Sciatic nerve (tissue), 2 donors: ENCODE results near the gene DYNLT4. TPM values are rescaled to one million over a fixed set of nuclear protein-coding genes. Genes with fewer than 3 reads are reported as not detected.
"Not testable (repeated sequence)": the region's sequence is repeated elsewhere in the genome, so short reads cannot be mapped to it uniquely, and the experiment has no call there.

ENCODE experiments used
- ATAC-seq: fragments of 200-7000 bp; cut with Tn5 transposase; one replicate; pipeline ENCODE4 v1.9.1; 2020; ENCODE audit warnings: mild to moderate bottlenecking, moderate library complexity
- DNase-seq: peaks from one replicate; pipeline ENCODE4 v3.0.0-alpha.2; 2020; ENCODE audit warnings: low spot score
- intact Hi-C: fragments of 100-400 bp; cut with DNase I; formaldehyde crosslinking; loops from one replicate; pipeline ENCODE4 v1.14.2; 2022
- total RNA-seq: library from RNA; stranded (reverse); fragmentation: NEBNext Ultra II Directional; extraction: Animal tissue kit (Norgen Biotek cat#: 25700); gene quantifications from one replicate; pipeline ENCODE4 v1.2.1, GENCODE V29; 2021
- donor health status: DM: no; HTN: no; CAD: no.
- donor health status: DM: no; HTN: no; CAD: no.

DYNLT4 gene
- total RNA-seq, 1 donor from 2014 or later, result 0.49 TPM

DNA sequence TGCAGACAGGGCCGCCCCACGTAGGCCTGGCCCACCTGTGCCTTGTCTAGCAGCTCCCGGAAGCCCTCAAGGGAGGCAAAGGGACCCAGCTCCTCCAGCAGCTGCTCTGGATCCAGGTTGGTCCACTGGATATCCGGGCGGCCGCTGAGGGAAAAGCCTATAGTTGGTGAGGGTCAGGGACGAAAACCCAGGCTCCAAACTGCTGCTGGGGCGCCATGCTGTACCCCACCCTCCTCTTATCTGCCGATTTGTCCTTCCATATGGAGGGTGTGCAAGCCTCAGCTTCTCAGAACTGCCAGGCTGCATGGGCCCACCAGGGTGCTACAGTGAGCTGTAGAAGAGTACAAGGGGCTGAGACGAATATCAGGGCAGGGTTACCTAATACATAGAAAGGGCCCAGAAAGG is 23.8 kb upstream of the DYNLT4 start:
- intact Hi-C loops, result loop anchor here (10.0 kb wide), 1 partner anchor 46 kb away; the partner anchor contains the start of gene BEST4
- ATAC-seq, result no peak
- DNase-seq, result no peak

- ATAC-seq, result no peak
- intact Hi-C loops, result loop anchor here (10.0 kb wide), 1 partner anchor 45 kb away; the partner anchor contains the start of gene BEST4
- DNase-seq, result no peak
These were observed 22.6 kb upstream of the DYNLT4 start for GRCh38 chr1:44829506-44830384.

- ATAC-seq, result no peak
- DNase-seq, result no peak
- intact Hi-C loops, result no loop called here
These were observed 21.8 kb upstream of the DYNLT4 start for GRCh38 chr1:44828841-44829440.

- intact Hi-C loops, result no loop called here
- no peak for DNase-seq
- ATAC-seq, result no peak
These were observed 21.0 kb upstream of the DYNLT4 start for GRCh38 chr1:44828003-44828651.

DNA sequence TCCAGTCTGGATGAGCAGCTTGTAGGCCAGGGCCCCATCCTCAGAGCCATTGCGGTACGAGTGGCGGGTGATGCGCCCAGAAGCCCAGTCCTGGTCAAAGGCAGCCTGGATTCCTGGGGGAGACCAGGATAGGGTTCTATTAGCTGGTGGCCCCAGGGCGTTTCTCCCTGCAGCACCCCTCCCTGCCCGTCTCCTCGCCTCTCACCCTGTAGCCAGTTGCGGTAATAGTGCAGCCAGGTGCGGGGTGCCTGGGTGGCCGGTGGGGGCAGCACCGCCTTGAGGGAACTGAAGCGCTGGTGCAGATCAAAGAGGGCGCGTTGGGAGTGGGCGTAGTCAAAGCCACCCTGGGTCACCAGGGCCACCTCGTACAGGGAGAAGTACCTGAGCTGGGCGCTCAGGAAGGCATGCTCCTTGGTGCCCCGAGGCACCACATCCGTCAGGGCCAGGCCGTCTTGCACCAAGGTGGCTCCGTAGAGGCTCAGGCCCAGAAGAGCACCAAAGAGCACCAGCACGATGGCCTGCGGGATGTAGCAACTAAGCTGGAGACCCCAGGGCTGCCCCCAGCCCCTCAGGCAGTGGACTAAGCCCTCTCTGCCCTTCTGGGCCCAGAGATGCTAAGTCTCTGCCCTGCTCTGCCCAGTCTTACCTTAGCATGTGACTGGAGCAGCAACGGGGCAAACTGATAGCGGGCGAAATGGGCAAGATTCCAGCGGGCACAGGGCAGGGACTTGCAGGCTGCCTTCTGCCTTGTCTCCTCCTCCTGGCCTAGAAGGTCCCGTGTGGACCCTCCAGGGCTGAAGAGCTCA is 20.2 kb upstream of the DYNLT4 start:
- intact Hi-C loops, result no loop called here
- peak; percentile 9 for ATAC-seq
- no peak for DNase-seq

DNA sequence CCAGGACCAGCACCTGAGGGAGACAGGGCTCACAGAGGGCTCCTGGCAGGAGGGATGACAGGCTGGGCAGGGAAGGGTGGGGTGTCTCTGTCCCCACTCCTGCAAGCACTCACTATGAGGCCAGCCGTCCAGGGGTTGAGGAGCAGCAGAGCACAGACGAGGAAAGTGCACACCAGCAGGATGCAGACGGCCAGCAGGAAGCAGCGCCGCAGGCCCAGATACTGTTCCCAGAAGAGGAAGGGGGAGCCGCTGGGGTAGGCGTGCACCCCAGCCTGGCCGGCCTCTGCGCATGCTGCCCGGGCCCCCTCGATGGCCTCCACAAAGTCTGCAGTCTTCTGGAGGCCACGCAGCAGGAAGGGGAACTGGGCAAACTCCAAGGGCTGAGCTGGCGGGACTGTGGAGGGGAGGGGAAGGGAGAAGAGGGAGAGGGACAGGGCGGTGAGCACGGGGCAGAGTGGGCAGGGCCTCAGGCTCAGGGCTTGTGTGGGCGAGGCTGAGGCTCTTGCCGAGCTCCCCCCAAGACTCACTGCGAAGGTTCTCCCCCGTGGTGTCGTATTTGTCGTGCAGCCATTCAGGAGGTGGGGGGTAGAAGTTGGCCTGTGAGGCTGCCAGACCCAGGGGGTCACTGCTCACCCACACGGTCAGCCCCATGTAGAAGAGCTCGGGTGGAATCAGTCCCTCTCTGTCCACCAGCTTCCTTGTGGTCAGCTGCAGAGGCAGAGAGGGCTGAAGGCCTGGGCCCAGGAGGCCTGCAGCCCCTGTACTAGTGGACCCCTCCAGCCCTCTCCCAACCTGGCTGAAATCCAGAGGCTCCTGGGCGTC is 19.4 kb upstream of the DYNLT4 start:
- ATAC-seq (peak; percentile 88), DNase-seq (peak; percentile 86)

GRCh38 chr1:44824392-44824791 is 17.2 kb upstream of the DYNLT4 start:
- DNase-seq, ATAC-seq, intact Hi-C loops: not testable (repeated sequence)

More for the DNA sequence above, 19.4 kb upstream of the DYNLT4 start:
- intact Hi-C loops, result no loop called here

GRCh38 chr1:44822981-44823451 is 15.9 kb upstream of the DYNLT4 start:
- intact Hi-C loops, result no loop called here
- ATAC-seq, result no peak

GRCh38 chr1:44822131-44822701 is 15.1 kb upstream of the DYNLT4 start:
- no peak for DNase-seq
- ATAC-seq, result no peak
- intact Hi-C loops, result no loop called here

More at GRCh38 chr1:44822981-44823451, 15.9 kb upstream of the DYNLT4 start:
- DNase-seq, result no peak

GRCh38 chr1:44821240-44821715 is 14.1 kb upstream of the DYNLT4 start:
- ATAC-seq, result no peak
- no peak for DNase-seq
- intact Hi-C loops, result no loop called here

DNA sequence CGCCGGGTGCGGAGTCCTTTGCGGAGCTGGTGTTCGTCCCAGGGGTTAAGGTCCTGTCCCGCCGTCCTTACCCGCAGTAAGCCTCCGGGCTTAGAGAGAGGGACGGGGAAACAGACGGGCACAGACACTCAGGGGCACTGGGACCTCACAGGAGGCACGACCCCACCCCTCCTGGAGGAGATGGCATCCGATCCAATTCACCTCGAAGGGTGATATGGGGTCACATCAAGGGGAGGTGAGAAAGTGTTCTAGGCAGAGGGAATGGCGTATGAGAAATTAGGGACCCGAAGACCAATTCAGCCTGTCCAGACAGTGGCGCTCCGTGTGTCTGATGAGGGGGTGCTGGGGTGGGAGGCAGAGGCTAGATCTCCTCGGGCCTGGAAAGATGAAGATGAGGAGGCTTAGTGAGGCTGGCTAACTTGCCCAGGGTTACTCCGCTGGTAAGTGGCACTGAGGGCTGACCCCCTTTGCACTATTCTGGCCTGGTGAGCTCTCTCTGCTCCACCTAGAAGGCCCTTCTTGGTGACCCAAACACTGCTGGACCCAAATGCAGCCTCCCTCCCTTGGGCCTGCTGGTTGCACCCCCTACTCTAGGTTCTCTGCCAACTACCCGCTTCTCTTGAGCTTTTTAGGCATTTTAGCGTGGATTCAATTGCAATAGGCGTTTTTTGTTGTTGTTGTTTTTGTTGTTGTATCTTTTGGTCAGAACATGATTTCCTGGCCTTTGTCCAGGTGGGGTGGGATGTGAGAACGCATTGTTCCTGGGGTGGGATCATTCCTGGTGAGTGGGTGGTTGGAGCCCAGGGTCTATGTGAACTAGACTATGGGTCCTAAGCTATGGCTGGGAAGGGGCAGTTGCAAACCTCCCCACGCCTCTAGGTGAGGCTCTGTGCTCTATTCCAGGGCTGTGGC is 13.4 kb upstream of the DYNLT4 start:
- ATAC-seq (peak; percentile 27), DNase-seq (peak; percentile 62)
- intact Hi-C loops, result no loop called here

DNA sequence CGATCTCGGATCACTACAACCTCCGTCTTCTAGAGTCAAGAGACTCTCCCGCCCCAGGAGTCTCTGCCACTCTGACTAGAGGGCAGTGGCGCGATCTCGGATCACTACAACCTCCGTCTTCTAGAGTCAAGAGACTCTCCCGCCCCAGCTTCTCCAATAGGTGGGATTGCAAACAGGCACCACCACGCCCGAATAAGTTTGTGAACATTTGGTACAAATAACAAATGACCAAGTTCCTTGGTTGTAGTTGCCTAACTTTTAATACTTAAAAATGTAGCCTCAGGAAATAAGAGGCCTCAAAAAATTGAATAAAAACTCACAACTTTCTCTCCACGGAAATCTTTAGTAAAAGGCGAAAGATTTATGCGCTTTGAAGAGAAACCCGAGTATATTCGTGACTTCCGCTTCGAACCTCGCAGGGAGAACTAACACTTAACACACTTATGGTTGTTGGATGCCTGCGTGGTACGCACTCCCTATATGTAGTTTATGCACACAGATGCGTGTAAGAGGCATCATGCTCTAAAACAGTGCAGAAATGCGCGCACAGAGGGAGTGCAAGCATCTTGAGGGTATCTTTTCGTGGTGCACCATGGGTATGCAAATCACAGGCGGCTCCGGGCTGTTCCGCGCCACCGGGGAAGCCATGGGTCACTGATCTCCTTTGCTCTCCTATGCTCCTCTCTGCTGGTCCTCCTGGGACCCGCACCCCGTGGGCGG is 12.6 kb upstream of the DYNLT4 start:
- peak; percentile 89 for ATAC-seq
- DNase-seq, result peak; percentile 84
- intact Hi-C loops, result no loop called here

GRCh38 chr1:44819196-44819607 is 12.1 kb upstream of the DYNLT4 start:
- DNase-seq (no peak), ATAC-seq (peak; percentile 2)

GRCh38 chr1:44817771-44818495 is 10.8 kb upstream of the DYNLT4 start:
- ATAC-seq, result no peak
- DNase-seq, result peak; percentile 30
- intact Hi-C loops, result no loop called here

More at GRCh38 chr1:44819196-44819607, 12.1 kb upstream of the DYNLT4 start:
- intact Hi-C loops, result no loop called here

GRCh38 chr1:44817307-44817706 is 10.2 kb upstream of the DYNLT4 start:
- intact Hi-C loops, result no loop called here
- DNase-seq, result no peak
- ATAC-seq, result no peak
